Naive thymus-derived CD4-positive, alpha-beta T cell (primary cell): ENCODE results near the gene ZNF487. TPM values are rescaled to one million over a fixed set of nuclear protein-coding genes. Genes with fewer than 3 reads are reported as not detected.
A peak's percentile ranks its signal among the peaks of the same experiment; 100 is the strongest.

Source experiments
- ATAC-seq: fragments of 150-1000 bp; cut with Tn5 transposase; 2 replicates; pipeline ENCODE4 v1.10.0; 2021; ENCODE audit warnings: mild to moderate bottlenecking, moderate library complexity
- CTCF ChIA-PET: fragments of 350-600 bp; sonication (Branson Sonifier 250); formaldehyde crosslinking; loops from one replicate; lab custom pipeline; 2021; ENCODE audit warnings: antibody characterized with exemption; lab: Charles Lee
- POLR2A ChIA-PET: fragments of 350-600 bp; sonication (Branson Sonifier 250); formaldehyde crosslinking; loops from one replicate; lab custom pipeline; 2021; ENCODE audit warnings: antibody characterized with exemption, inconsistent platforms; lab: Charles Lee
- DNase-seq, 9 donors: peaks; one replicate each; pipeline versions ENCODE4 v3.0.0 to v3.0.0-alpha.2; 2020 to 2022; ENCODE audit warnings: mixed read lengths in 1 of 9
- H3K27ac ChIP-seq: one replicate; pipeline ENCODE4 v1.7.0; 2013; ENCODE audit warnings: mild to moderate bottlenecking, low read depth, low read length, moderate library complexity
- H3K27me3 ChIP-seq, 2 donors: one replicate each; pipeline ENCODE4 v1.7.0; 2013; ENCODE audit warnings: low read length in 2 of 2, mild to moderate bottlenecking in 2 of 2, moderate library complexity in 2 of 2; ENCODE audit not compliant: control insufficient read depth in 2 of 2, insufficient read depth in 2 of 2
- H3K36me3 ChIP-seq, 3 experiments: 1 replicate in 2 of 3; 2 replicates in 1 of 3; pipeline ENCODE4 v1.7.0; 2013; ENCODE audit warnings: low read length in 3 of 3, mild to moderate bottlenecking in 3 of 3, moderate library complexity in 1 of 3; ENCODE audit not compliant: insufficient read depth in 3 of 3, control insufficient read depth in 2 of 3
- H3K4me1 ChIP-seq, 2 donors: one replicate each; pipeline ENCODE4 v1.7.0; 2013; ENCODE audit warnings: low read length in 2 of 2, mild to moderate bottlenecking in 2 of 2, moderate library complexity in 1 of 2; ENCODE audit not compliant: control insufficient read depth in 2 of 2, insufficient read depth in 2 of 2
- H3K4me3 ChIP-seq: 2 replicates; pipeline ENCODE4 v1.7.0; 2013; ENCODE audit warnings: mild to moderate bottlenecking, low read length
- H3K9me3 ChIP-seq, 3 experiments: 1 replicate in 2 of 3; 2 replicates in 1 of 3; pipeline ENCODE4 v1.7.0; 2013; ENCODE audit warnings: low read length in 3 of 3; ENCODE audit not compliant: control insufficient read depth in 2 of 3
- H3K27ac Mint-ChIP-seq, 9 donors: one replicate each; pipeline ENCODE4 v1.8.0; 2020 to 2022; ENCODE audit warnings: mixed read lengths in 9 of 9, mild to moderate bottlenecking in 8 of 9, moderate library complexity in 5 of 9, inconsistent platforms in 2 of 9
- H3K27me3 Mint-ChIP-seq, 5 donors: one replicate each; pipeline ENCODE4 v1.8.0; 2021 to 2022; ENCODE audit warnings: mixed read lengths in 5 of 5, mild to moderate bottlenecking in 1 of 5
- H3K36me3 Mint-ChIP-seq, 5 donors: one replicate each; pipeline ENCODE4 v1.8.0; 2020 to 2022; ENCODE audit warnings: mixed read lengths in 5 of 5, mild to moderate bottlenecking in 3 of 5, inconsistent platforms in 1 of 5
- H3K4me1 Mint-ChIP-seq, 7 donors: one replicate each; pipeline ENCODE4 v1.8.0; 2020 to 2022; ENCODE audit warnings: mixed read lengths in 7 of 7, mild to moderate bottlenecking in 3 of 7, inconsistent platforms in 1 of 7
- H3K4me3 Mint-ChIP-seq, 10 donors: one replicate each; pipeline ENCODE4 v1.8.0; 2020 to 2022; ENCODE audit warnings: mild to moderate bottlenecking in 10 of 10, mixed read lengths in 10 of 10, moderate library complexity in 6 of 10, inconsistent platforms in 2 of 10
- H3K9me3 Mint-ChIP-seq, 11 donors: one replicate each; pipeline ENCODE4 v1.8.0; 2020 to 2022; ENCODE audit warnings: mixed read lengths in 11 of 11, mild to moderate bottlenecking in 4 of 11, inconsistent platforms in 1 of 11, moderate library complexity in 1 of 11
- intact Hi-C, 2 donors: fragments of 100-400 bp; cut with micrococcal nuclease; formaldehyde crosslinking; loops; one replicate each; pipeline ENCODE4 v1.15.1; 2023
- polyA plus RNA-seq, 2 donors: library from polyadenylated mRNA; unstranded; fragments of 300-500 nt; fragmentation: Illumina TruSeq; gene quantifications; one replicate each; pipeline ENCODE4 v1.2.3, GENCODE V29; 2021
- total RNA-seq, 6 experiments: library from RNA in 5 of 6; stranded (reverse) in 5 of 6; gene quantifications; 1 replicate in 5 of 6; 2 replicates in 1 of 6; pipeline ENCODE4 v1.2.3 and lab custom pipeline; 2021 to 2026

The ZNF487 gene
- total and polyA plus RNA-seq, 7 experiments from 2014 or later = 4.1 to 12.0 (median 5.9) TPM

DNA sequence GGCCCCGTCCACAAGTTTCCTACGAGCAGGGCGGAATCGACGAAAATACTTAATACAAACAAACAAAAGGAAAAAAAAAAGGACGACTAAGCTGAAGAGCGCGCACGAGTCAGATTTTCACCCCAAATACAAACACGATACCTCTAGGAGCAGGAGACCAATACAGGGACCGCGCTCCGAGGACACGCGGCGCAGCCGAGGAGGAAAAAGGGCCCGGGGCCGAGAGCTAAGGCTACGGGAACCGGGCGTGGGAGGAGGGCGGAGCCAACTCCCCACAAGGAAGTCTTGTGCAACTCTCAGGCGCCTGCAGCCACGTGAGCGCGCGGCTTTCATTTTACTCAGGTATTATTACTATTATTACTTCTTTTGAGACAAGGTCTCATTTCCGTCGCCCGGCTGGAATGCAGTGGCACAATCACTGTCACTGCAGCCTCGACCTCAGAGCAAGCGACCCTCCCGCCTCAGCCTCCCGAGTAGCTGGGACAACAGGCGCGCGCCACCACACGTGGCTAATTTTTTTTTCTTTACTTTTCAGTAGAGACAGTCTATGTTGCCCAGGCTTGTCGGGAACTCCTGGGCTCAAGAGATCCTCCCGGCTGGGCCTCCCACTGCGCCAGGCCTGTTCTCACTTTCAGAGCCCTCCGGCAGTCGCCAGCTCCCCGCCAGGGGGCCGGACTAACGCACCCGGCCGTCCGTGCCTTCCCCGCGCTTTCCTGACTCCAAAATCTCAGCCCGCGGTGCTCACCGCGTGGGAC lies 29.2 kb upstream of the ZNF487 start:
- POLR2A ChIA-PET = interaction anchor here (0.6 to 6.1 kb wide), 10 partner anchors 9 to 270 kb away, joined by 3 to 72 read pairs (median 8); partner anchors contain the start of genes CSGALNACT2 and ZNF487
- DNase-seq (peak; percentile 67 to 91 (median 79)), ATAC-seq (peak; percentile 48)
- Histone ChIP-seq H3K27ac (peak overlapping the region; percentile 100), H3K4me3 (peak overlapping the region; percentile 99), H3K9me3 (no peaks in the 10 kb centered on the region), H3K27me3 (no peaks in the 10 kb centered on the region), H3K4me1 (peaks cover 28 to 37% of the 10 kb centered on the region in 2 donors), H3K36me3 (peaks cover 0 to 8% (median 0%) of the 10 kb centered on the region in 3 experiments)
- Mint-ChIP-seq H3K36me3 (peaks cover 0 to 30% (median 10%) of the 10 kb centered on the region in 5 donors), H3K27ac (peak overlapping the region; percentile 97 to 99 (median 98)), H3K9me3 (peaks cover 0 to 5% (median 0%) of the 10 kb centered on the region in 11 donors), H3K4me1 (peaks cover 31 to 50% (median 39%) of the 10 kb centered on the region in 7 donors), H3K4me3 (peak overlapping the region; percentile 91 to 100 (median 98)), H3K27me3 (peaks cover 0 to 2% (median 0%) of the 10 kb centered on the region in 5 donors)
- intact Hi-C loops = loop anchor here (1.0 to 10.0 kb wide), 7 partner anchors 10 to 855 kb away; partner anchors contain the start of genes ZNF33B (in 2 of the 2), BMS1 (in 1 of the 2), ZNF239 (in 1 of the 2) and ZNF32 (in 1 of the 2)
- CTCF ChIA-PET = interaction anchor here (0.8 to 1.6 kb wide), 7 partner anchors 10 to 116 kb away, joined by 3 to 6 read pairs (median 3); no protein-coding TSS in a partner anchor

DNA sequence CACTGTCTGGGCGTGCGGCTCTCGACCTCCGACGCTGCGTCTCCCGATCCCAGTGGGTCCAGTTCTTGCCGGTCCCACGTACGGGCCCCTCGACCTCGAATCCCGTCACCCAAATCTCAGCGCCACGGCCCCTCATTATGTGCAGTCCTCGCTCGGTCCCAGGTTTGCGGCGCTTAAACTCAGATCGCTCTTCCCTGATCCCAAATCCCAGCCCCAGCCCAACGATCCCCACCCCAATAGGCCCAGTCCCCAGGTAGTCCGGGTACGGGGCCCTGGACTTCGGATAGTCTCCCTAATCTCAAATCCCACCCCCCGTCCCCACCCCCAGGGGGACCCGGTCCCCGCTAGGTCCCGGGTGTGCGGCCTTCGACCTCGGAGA lies 28.6 kb upstream of the ZNF487 start:
- Mint-ChIP-seq H3K27me3 (peaks cover 0 to 2% (median 0%) of the 10 kb centered on the region in 5 donors), H3K4me1 (peaks cover 25 to 45% (median 33%) of the 10 kb centered on the region in 7 donors), H3K4me3 (peak overlapping the region; percentile 91 to 100 (median 98)), H3K36me3 (peaks cover 0 to 24% (median 6%) of the 10 kb centered on the region in 5 donors), H3K9me3 (peaks cover 0 to 2% (median 0%) of the 10 kb centered on the region in 11 donors), H3K27ac (peak overlapping the region; percentile 97 to 99 (median 98))
- ATAC-seq (no peak), DNase-seq (peak in 1 of 9 donors; percentile 61)
- POLR2A ChIA-PET = interaction anchor here (0.6 to 6.1 kb wide), 8 partner anchors 11 to 47 kb away, joined by 3 to 72 read pairs (median 12); partner anchors contain the start of gene ZNF487
- H3K36me3 ChIP-seq = peaks cover 0 to 8% (median 0%) of the 10 kb centered on the region in 3 experiments
- intact Hi-C loops = loop anchor here (1.0 to 10.0 kb wide), 6 partner anchors 46 to 856 kb away; partner anchors contain the start of genes ZNF33B (in 2 of the 2), BMS1 (in 1 of the 2), ZNF239 (in 1 of the 2) and ZNF32 (in 1 of the 2)
- peaks cover 22 to 32% of the 10 kb centered on the region in 2 donors for H3K4me1 ChIP-seq
- peak overlapping the region; percentile 100 for H3K27ac ChIP-seq
- peak overlapping the region; percentile 99 for H3K4me3 ChIP-seq
- CTCF ChIA-PET = interaction anchor here (1.6 kb wide), 1 partner anchor 117 kb away, joined by 4 read pairs; no protein-coding TSS in a partner anchor
- H3K27me3 ChIP-seq = no peaks in the 10 kb centered on the region
- no peaks in the 10 kb centered on the region for H3K9me3 ChIP-seq

GRCh38 chr10:43408710-43409384 lies 28.1 kb upstream of the ZNF487 start, which contains the start of gene HNRNPF:
TSS of gene HNRNPF (minus strand) at chr10:43409186. CDS start at chr10:43387884, 21,302 bp downstream.
- H3K4me1 ChIP-seq = peaks cover 17 to 27% of the 10 kb centered on the region in 2 donors
- ChIA-PET POLR2A (interaction anchor here (0.6 to 6.1 kb wide), 12 partner anchors 10 to 270 kb away, joined by 3 to 72 read pairs (median 6); partner anchors contain the start of genes CSGALNACT2 and ZNF487), CTCF (no interaction called here)
- peak within 1 kb of the TSS; percentile 97 to 99 (median 98) for H3K27ac Mint-ChIP-seq
- intact Hi-C loops = loop anchor here (1.0 to 10.0 kb wide), 9 partner anchors 11 to 856 kb away; partner anchors contain the start of genes CSGALNACT2 (in 2 of the 2), ZNF33B (in 2 of the 2), BMS1 (in 1 of the 2) and ZNF239 (in 1 of the 2)
- no peaks in the 10 kb centered on the region for H3K9me3 ChIP-seq
- no peaks in the 10 kb centered on the region for H3K27me3 ChIP-seq
- H3K27ac ChIP-seq = peak within 1 kb of the TSS; percentile 100
- peaks cover 0 to 2% (median 0%) of the 10 kb centered on the region in 5 donors for H3K27me3 Mint-ChIP-seq
- H3K9me3 Mint-ChIP-seq = peaks cover 0 to 1% (median 0%) of the 10 kb centered on the region in 11 donors
- ATAC-seq (peak; percentile 85), DNase-seq (peak; percentile 94 to 97 (median 97))
- H3K36me3 Mint-ChIP-seq = peaks cover 0 to 21% (median 5%) of the 10 kb centered on the region in 5 donors
- H3K4me3 Mint-ChIP-seq = peak within 1 kb of the TSS; percentile 91 to 100 (median 98)
- peaks cover 21 to 39% (median 29%) of the 10 kb centered on the region in 7 donors for H3K4me1 Mint-ChIP-seq
- peak within 1 kb of the TSS; percentile 99 for H3K4me3 ChIP-seq
- peaks cover 0 to 8% (median 0%) of the 10 kb centered on the region in 3 experiments for H3K36me3 ChIP-seq

GRCh38 chr10:43409385-43410109 lies 27.4 kb upstream of the ZNF487 start:
- ATAC-seq = peak; percentile 13
- Mint-ChIP-seq H3K27me3 (peaks cover 0 to 2% (median 0%) of the 10 kb centered on the region in 5 donors), H3K4me3 (peak overlapping the region; percentile 91 to 100 (median 98)), H3K27ac (peak overlapping the region; percentile 97 to 99 (median 98)), H3K9me3 (peaks cover 0 to 1% (median 0%) of the 10 kb centered on the region in 11 donors), H3K4me1 (peaks cover 16 to 32% (median 23%) of the 10 kb centered on the region in 7 donors), H3K36me3 (peaks cover 0 to 18% (median 4%) of the 10 kb centered on the region in 5 donors)
- H3K4me3 ChIP-seq = peak overlapping the region; percentile 99
- peaks cover 0 to 8% (median 0%) of the 10 kb centered on the region in 3 experiments for H3K36me3 ChIP-seq
- H3K4me1 ChIP-seq = peaks cover 11 to 20% of the 10 kb centered on the region in 2 donors
- ChIA-PET POLR2A (interaction anchor here (0.6 to 6.1 kb wide), 13 partner anchors 10 to 809 kb away, joined by 3 to 72 read pairs (median 5); partner anchors contain the start of genes CSGALNACT2 and ZNF487), CTCF (interaction anchor here (0.8 to 2.3 kb wide), 2 partner anchors 10 to 27 kb away, joined by 4 to 9 read pairs; no protein-coding TSS in a partner anchor)
- peak; percentile 53 to 78 (median 65) for DNase-seq
- H3K27ac ChIP-seq = peak overlapping the region; percentile 100
- no peaks in the 10 kb centered on the region for H3K27me3 ChIP-seq
- H3K9me3 ChIP-seq = no peaks in the 10 kb centered on the region
- intact Hi-C loops = loop anchor here (1.0 to 10.0 kb wide), 9 partner anchors 11 to 857 kb away; partner anchors contain the start of genes CSGALNACT2 (in 2 of the 2), ZNF33B (in 2 of the 2), BMS1 (in 1 of the 2) and ZNF239 (in 1 of the 2)

GRCh38 chr10:43410345-43410744 lies 26.6 kb upstream of the ZNF487 start:
- ChIA-PET POLR2A (interaction anchor here (1.0 to 6.1 kb wide), 8 partner anchors 10 to 268 kb away, joined by 3 to 72 read pairs (median 4); partner anchors contain the start of gene ZNF487), CTCF (interaction anchor here (0.8 to 2.3 kb wide), 2 partner anchors 9 to 26 kb away, joined by 4 to 9 read pairs; no protein-coding TSS in a partner anchor)
- H3K27ac Mint-ChIP-seq = peak overlapping the region; percentile 97 to 99 (median 98)
- no peak for ATAC-seq
- Histone ChIP-seq H3K36me3 (peaks cover 0 to 8% (median 0%) of the 10 kb centered on the region in 3 experiments), H3K9me3 (no peaks in the 10 kb centered on the region), H3K4me3 (peak overlapping the region; percentile 99), H3K27ac (peak overlapping the region; percentile 100), H3K4me1 (peaks cover 11 to 18% of the 10 kb centered on the region in 2 donors), H3K27me3 (no peaks in the 10 kb centered on the region)
- peak overlapping the region; percentile 91 to 100 (median 98) for H3K4me3 Mint-ChIP-seq
- H3K9me3 Mint-ChIP-seq = no peaks in the 10 kb centered on the region
- peaks cover 0 to 2% (median 0%) of the 10 kb centered on the region in 5 donors for H3K27me3 Mint-ChIP-seq
- H3K4me1 Mint-ChIP-seq = peaks cover 10 to 24% (median 19%) of the 10 kb centered on the region in 7 donors
- DNase-seq = no peak
- H3K36me3 Mint-ChIP-seq = peaks cover 0 to 15% (median 0%) of the 10 kb centered on the region in 5 donors
- intact Hi-C loops = no loop called here
